GM12878 (cell line): ENCODE data around the gene NSG1. TPM values are rescaled to one million over a fixed set of nuclear protein-coding genes. Genes with fewer than 3 reads are reported as not detected.

Experiments
- ATAC-seq: fragments of 200-7000 bp; cut with Tn5 transposase; 3 replicates; pipeline ENCODE4 v1.9.1; 2020; ENCODE audit warnings: mild to moderate bottlenecking, moderate library complexity
- BruUV-seq: library from RNA; stranded (reverse); fragments of 400-500 nt; replicated peaks from 2 replicates; lab custom pipeline; 2021; lab: Mats Ljungman, UMichigan
- CTCF ChIA-PET: fragments of 300-600 bp; sonication (Branson Sonifier 250); formaldehyde crosslinking; extraction: SDS; loops from one replicate; lab custom pipeline; 2021; ENCODE audit warnings: inconsistent platforms; lab: Yijun Ruan, JAX
- POLR2A ChIA-PET: fragments of 350-600 bp; formaldehyde crosslinking; extraction: SDS; loops from one replicate; lab custom pipeline; 2021; ENCODE audit warnings: inconsistent platforms; lab: Charles Lee
- RAD21 ChIA-PET: fragments of 300-600 bp; sonication (Branson Sonifier 250); formaldehyde crosslinking; loops from one replicate; lab custom pipeline; 2023; ENCODE audit warnings: antibody characterized with exemption; ENCODE audit not compliant: unreplicated experiment; lab: Charles Lee
- SMC1A ChIA-PET: fragments of 300-600 bp; sonication (Branson Sonifier 250); formaldehyde crosslinking; loops from one replicate; lab custom pipeline; 2023; ENCODE audit not compliant: unreplicated experiment, uncharacterized antibody; lab: Charles Lee
- DNase-seq: peaks from one replicate; pipeline ENCODE4 v3.0.0-alpha.2; 2011; ENCODE audit warnings: low read depth, low spot score
- FAIRE-seq: peaks from 3 replicates; lab custom pipeline; 2011; peaks lifted over from hg19 to GRCh38; lab: Jason Lieb, UNC
- H2AFZ ChIP-seq: 2 replicates; pipeline ENCODE4 v1.6.0; 2011; ENCODE audit warnings: low read depth, low read length, control low read depth; ENCODE audit not compliant: control insufficient read depth
- H3K27ac ChIP-seq: 2 replicates; pipeline ENCODE4 v1.5.1; 2011; ENCODE audit warnings: control low read depth; ENCODE audit not compliant: control insufficient read depth, insufficient read depth
- H3K27me3 ChIP-seq, 2 experiments: replicated peaks in 1 of 2; 2 replicates each; pipeline versions ENCODE4 v1.6.0 to v1.6.1; 2011; ENCODE audit warnings: low read length in 1 of 2; ENCODE audit not compliant: control insufficient read depth in 2 of 2, insufficient read depth in 2 of 2
- H3K36me3 ChIP-seq, 2 experiments: 2 replicates each; pipeline ENCODE4 v1.5.1; 2011; ENCODE audit warnings: low read length in 1 of 2; ENCODE audit not compliant: control insufficient read depth in 2 of 2, insufficient read depth in 2 of 2
- H3K4me1 ChIP-seq: 2 replicates; pipeline ENCODE4 v1.6.1; 2011; ENCODE audit warnings: mild to moderate bottlenecking, low read length, moderate library complexity, mixed read lengths; ENCODE audit not compliant: control insufficient read depth, insufficient read depth
- H3K4me2 ChIP-seq: 2 replicates; pipeline ENCODE4 v1.6.0; 2011; ENCODE audit warnings: control low read depth; ENCODE audit not compliant: control insufficient read depth, insufficient read depth
- H3K4me3 ChIP-seq: fragments of 200-600 bp; sonication (generic); 2 replicates; pipeline ENCODE4 v1.5.1; 2016
- H3K79me2 ChIP-seq: 2 replicates; pipeline ENCODE4 v1.6.0; 2011; ENCODE audit warnings: low read length; ENCODE audit not compliant: control insufficient read depth, insufficient read depth
- H3K9ac ChIP-seq: 2 replicates; pipeline ENCODE4 v1.8.0; 2011; ENCODE audit warnings: low read length, control low read depth, mixed read lengths; ENCODE audit not compliant: control insufficient read depth, insufficient read depth
- H3K9me3 ChIP-seq: replicated peaks from 3 replicates; pipeline ENCODE4 v1.5.1; 2011; ENCODE audit warnings: mild to moderate bottlenecking, low read length; ENCODE audit not compliant: control insufficient read depth, insufficient read depth
- H4K20me1 ChIP-seq: 2 replicates; pipeline ENCODE4 v1.6.0; 2011; ENCODE audit not compliant: control insufficient read depth, insufficient read depth
- GATAD2B ChIP-seq: fragments of 450-650 bp; conservative IDR thresholded peaks from 2 replicates; pipeline ENCODE4 v1.6.1; 2017; ENCODE audit warnings: low read depth, mild to moderate bottlenecking, moderate library complexity
- MYC ChIP-seq: IDR thresholded peaks from 2 replicates; pipeline ENCODE4 v1.6.1; 2011; ENCODE audit warnings: mild to moderate bottlenecking, low read length, moderate library complexity, inconsistent platforms; ENCODE audit not compliant: insufficient read depth, insufficient replicate concordance, insufficient read length, severe bottlenecking
- POLR2AphosphoS2 ChIP-seq: IDR thresholded peaks from 2 replicates; pipeline ENCODE4 v1.6.1; 2011; ENCODE audit warnings: low read depth, mild to moderate bottlenecking, low read length, improper control_type of control experiment, moderate library complexity
- RELA ChIP-seq: fragments of 450-650 bp; IDR thresholded peaks from 2 replicates; pipeline ENCODE4 v1.8.0; 2014; ENCODE audit warnings: borderline replicate concordance; ENCODE audit not compliant: partially characterized antibody
- SREBF2 ChIP-seq: IDR thresholded peaks from 2 replicates; pipeline ENCODE4 v1.6.1; 2012; ENCODE audit warnings: mild to moderate bottlenecking, low read length
- TARDBP ChIP-seq: IDR thresholded peaks from 2 replicates; pipeline ENCODE4 v1.6.1; 2016; ENCODE audit warnings: borderline replicate concordance
- TCF3 ChIP-seq: IDR thresholded peaks from 2 replicates; pipeline ENCODE4 v1.6.1; 2012; ENCODE audit warnings: low read depth, mild to moderate bottlenecking, low read length, borderline replicate concordance; ENCODE audit not compliant: insufficient read depth
- TCF7 ChIP-seq: IDR thresholded peaks from 2 replicates; pipeline ENCODE4 v1.6.1; 2014; ENCODE audit warnings: antibody characterized with exemption, borderline replicate concordance
- ZNF384 ChIP-seq: IDR thresholded peaks from 2 replicates; pipeline ENCODE4 v1.6.1; 2012; ENCODE audit warnings: low read depth, mild to moderate bottlenecking, low read length, improper control_type of control experiment, borderline replicate concordance
- ZSCAN29 ChIP-seq: fragments of 450-650 bp; IDR thresholded peaks from 2 replicates; pipeline ENCODE4 v1.6.1; 2017; ENCODE audit warnings: mild to moderate bottlenecking, moderate library complexity
- WGBS: methylation state at CpG from one replicate; pipeline ENCODE4 v1.1.6; 2016; ENCODE audit warnings: low lambda C conversion rate; ENCODE audit not compliant: insufficient replicate concordance, insufficient coverage; ENCODE audit errors: missing lambda C conversion rate; 5-methylcytosine and 5-hydroxymethylcytosine counted together
- in situ Hi-C: fragments of 300-500 bp; cut with MboI; formaldehyde crosslinking; loops from 9 replicates; pipeline ENCODE4 v1.14.3; 2018; ENCODE audit warnings: mixed read lengths
- intact Hi-C: fragments of 100-400 bp; cut with micrococcal nuclease; formaldehyde crosslinking; loops from one replicate; pipeline ENCODE4 v1.14.2; 2022; ENCODE audit not compliant: unreplicated experiment
- polyA plus RNA-seq, 11 experiments: library from polyadenylated mRNA; depleted of rRNA in 4 of 11; unstranded in 6 of 11; stranded (reverse) in 5 of 11; fragments of >200 nt; fragmentation: Nextera tagmentation in 4 of 11; fragmentation: Illumina TruSeq in 1 of 11; extraction: Ambion mirVana in 4 of 11; extraction: Trizol in 1 of 11; gene quantifications; 1 replicate in 1 of 11; 2 replicates in 10 of 11; pipeline versions ENCODE4 v1.2.1 to v1.2.3, GENCODE V29; 2011 to 2016; ENCODE audit warnings: inconsistent platforms in 2 of 11, missing spikeins in 2 of 11, low read depth in 1 of 11
- total RNA-seq, 4 experiments: library from RNA; depleted of rRNA in 3 of 4; stranded (reverse); fragments of >200 nt in 3 of 4; fragmentation: Illumina TruSeq in 1 of 4; extraction: Trizol in 1 of 4; gene quantifications; 2 replicates each; pipeline versions ENCODE4 v1.2.1 to v1.2.3, GENCODE V29; 2013 to 2021
- TF ChIP-seq, protein P1 (sequence below): fragments of 450-650 bp; IDR thresholded peaks from 2 replicates; pipeline ENCODE4 v1.6.1; 2018; ENCODE audit warnings: mild to moderate bottlenecking, low read depth, moderate library complexity; ENCODE audit not compliant: partially characterized antibody
- TF ChIP-seq, protein P2 (sequence below): fragments of 450-650 bp; IDR thresholded peaks from 2 replicates; pipeline ENCODE4 v1.6.1; 2017; ENCODE audit warnings: mild to moderate bottlenecking, moderate library complexity
- TF ChIP-seq, protein P3 (sequence below): fragments of 450-650 bp; IDR thresholded peaks from 2 replicates; pipeline ENCODE4 v1.6.1; 2017; ENCODE audit warnings: antibody characterized with exemption, mild to moderate bottlenecking, moderate library complexity

NSG1 gene
- total and polyA plus RNA-seq, 10 of the 15 experiments (the other 5 are each of a cell fraction or from before 2014, with no cell fraction given): 0.03 to 0.19 (median 0.10) TPM; not detected in 5

DNA sequence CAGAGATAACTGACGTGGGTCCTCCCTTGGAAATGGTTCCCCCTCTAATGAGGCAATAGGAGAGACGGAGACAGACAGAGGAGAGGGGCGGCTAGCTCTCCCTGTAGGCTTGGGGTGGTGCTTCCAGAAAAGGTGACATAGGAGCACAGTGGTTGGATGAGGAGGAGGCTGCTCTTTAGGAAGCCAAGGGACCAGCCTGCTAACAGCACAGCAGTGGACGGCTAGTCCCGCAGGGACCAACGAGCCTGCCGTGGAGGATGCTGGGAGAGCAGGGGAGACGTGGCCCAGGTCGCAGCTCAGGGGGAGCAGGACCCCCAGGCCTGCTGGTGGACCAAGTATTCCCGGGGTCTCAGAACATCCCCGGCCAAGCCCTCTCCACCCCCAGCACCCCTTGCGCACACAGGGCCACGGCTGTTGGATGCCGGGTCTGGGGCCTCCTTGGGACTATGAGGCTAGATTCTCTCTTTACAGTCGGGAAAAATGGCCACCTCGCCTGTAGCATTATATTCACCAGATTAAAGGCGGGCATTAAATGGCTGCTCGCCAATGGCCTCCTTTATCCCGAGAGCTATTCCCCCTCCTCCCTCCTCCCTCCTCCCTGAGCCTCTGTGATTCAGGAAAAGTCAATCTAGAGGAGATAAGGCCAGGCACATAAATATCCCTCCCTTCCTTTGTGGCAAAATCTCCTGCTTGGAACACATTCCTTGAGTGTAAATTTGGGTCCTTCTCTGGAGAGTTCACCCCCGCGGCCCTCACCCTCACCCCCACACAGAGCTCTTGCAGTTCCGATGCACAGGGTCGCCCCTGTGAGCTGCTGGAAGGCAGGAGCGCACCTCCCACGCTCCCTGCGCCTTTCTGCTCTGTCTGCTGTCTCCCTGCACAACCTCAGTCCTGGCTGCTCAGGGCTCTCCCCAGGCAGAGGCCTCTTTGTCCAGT is 30.5 kb upstream of the NSG1 start:
- DNase-seq: no peak
- no peak for ATAC-seq
- SMC1A ChIA-PET: no interaction called here
- Histone ChIP-seq H3K27ac (no peak overlapping the region), H3K4me3 (no peak overlapping the region), H3K27me3 (no peaks in the 10 kb centered on the region), H3K79me2 (no peaks in the 10 kb centered on the region), H4K20me1 (no peaks in the 10 kb centered on the region), H3K4me1 (no peaks in the 10 kb centered on the region), H3K4me2 (no peak overlapping the region), H3K36me3 (no peaks in the 10 kb centered on the region), H3K9ac (no peak overlapping the region), H2AFZ (no peak overlapping the region), H3K9me3 (no peaks in the 10 kb centered on the region)
- WGBS: 31% methylated on average over 23 of the region's 26 CpGs
- intact Hi-C loops (no loop called here), in situ Hi-C loops (no loop called here)
- BruUV-seq: no TSS peak
- FAIRE-seq: no peak
- POLR2A ChIA-PET: no interaction called here
- CTCF ChIA-PET: interaction anchor here (1.5 kb wide), 1 partner anchor 105 kb away, joined by 5 read pairs; no protein-coding TSS in a partner anchor
- RAD21 ChIA-PET: no interaction called here
- TF ChIP-seq TARDBP (no peak), RELA (no peak), TCF7 (no peak), GATAD2B (no peak), POLR2AphosphoS2 (no peak), ZNF384 (no peak), TCF3 (no peak), ZSCAN29 (no peak), MYC (no peak), SREBF2 (no peak)
- TF ChIP-seq, protein P1, sequence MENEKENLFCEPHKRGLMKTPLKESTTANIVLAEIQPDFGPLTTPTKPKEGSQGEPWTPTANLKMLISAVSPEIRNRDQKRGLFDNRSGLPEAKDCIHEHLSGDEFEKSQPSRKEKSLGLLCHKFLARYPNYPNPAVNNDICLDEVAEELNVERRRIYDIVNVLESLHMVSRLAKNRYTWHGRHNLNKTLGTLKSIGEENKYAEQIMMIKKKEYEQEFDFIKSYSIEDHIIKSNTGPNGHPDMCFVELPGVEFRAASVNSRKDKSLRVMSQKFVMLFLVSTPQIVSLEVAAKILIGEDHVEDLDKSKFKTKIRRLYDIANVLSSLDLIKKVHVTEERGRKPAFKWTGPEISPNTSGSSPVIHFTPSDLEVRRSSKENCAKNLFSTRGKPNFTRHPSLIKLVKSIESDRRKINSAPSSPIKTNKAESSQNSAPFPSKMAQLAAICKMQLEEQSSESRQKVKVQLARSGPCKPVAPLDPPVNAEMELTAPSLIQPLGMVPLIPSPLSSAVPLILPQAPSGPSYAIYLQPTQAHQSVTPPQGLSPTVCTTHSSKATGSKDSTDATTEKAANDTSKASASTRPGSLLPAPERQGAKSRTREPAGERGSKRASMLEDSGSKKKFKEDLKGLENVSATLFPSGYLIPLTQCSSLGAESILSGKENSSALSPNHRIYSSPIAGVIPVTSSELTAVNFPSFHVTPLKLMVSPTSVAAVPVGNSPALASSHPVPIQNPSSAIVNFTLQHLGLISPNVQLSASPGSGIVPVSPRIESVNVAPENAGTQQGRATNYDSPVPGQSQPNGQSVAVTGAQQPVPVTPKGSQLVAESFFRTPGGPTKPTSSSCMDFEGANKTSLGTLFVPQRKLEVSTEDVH: no peak
- TF ChIP-seq, protein P2, sequence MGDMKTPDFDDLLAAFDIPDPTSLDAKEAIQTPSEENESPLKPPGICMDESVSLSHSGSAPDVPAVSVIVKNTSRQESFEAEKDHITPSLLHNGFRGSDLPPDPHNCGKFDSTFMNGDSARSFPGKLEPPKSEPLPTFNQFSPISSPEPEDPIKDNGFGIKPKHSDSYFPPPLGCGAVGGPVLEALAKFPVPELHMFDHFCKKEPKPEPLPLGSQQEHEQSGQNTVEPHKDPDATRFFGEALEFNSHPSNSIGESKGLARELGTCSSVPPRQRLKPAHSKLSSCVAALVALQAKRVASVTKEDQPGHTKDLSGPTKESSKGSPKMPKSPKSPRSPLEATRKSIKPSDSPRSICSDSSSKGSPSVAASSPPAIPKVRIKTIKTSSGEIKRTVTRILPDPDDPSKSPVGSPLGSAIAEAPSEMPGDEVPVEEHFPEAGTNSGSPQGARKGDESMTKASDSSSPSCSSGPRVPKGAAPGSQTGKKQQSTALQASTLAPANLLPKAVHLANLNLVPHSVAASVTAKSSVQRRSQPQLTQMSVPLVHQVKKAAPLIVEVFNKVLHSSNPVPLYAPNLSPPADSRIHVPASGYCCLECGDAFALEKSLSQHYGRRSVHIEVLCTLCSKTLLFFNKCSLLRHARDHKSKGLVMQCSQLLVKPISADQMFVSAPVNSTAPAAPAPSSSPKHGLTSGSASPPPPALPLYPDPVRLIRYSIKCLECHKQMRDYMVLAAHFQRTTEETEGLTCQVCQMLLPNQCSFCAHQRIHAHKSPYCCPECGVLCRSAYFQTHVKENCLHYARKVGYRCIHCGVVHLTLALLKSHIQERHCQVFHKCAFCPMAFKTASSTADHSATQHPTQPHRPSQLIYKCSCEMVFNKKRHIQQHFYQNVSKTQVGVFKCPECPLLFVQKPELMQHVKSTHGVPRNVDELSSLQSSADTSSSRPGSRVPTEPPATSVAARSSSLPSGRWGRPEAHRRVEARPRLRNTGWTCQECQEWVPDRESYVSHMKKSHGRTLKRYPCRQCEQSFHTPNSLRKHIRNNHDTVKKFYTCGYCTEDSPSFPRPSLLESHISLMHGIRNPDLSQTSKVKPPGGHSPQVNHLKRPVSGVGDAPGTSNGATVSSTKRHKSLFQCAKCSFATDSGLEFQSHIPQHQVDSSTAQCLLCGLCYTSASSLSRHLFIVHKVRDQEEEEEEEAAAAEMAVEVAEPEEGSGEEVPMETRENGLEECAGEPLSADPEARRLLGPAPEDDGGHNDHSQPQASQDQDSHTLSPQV: no peak
- TF ChIP-seq, protein P3, sequence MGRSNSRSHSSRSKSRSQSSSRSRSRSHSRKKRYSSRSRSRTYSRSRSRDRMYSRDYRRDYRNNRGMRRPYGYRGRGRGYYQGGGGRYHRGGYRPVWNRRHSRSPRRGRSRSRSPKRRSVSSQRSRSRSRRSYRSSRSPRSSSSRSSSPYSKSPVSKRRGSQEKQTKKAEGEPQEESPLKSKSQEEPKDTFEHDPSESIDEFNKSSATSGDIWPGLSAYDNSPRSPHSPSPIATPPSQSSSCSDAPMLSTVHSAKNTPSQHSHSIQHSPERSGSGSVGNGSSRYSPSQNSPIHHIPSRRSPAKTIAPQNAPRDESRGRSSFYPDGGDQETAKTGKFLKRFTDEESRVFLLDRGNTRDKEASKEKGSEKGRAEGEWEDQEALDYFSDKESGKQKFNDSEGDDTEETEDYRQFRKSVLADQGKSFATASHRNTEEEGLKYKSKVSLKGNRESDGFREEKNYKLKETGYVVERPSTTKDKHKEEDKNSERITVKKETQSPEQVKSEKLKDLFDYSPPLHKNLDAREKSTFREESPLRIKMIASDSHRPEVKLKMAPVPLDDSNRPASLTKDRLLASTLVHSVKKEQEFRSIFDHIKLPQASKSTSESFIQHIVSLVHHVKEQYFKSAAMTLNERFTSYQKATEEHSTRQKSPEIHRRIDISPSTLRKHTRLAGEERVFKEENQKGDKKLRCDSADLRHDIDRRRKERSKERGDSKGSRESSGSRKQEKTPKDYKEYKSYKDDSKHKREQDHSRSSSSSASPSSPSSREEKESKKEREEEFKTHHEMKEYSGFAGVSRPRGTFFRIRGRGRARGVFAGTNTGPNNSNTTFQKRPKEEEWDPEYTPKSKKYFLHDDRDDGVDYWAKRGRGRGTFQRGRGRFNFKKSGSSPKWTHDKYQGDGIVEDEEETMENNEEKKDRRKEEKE: no peak
